ENCODE measurements around the gene PCYT1B. TPM values are rescaled to one million over a fixed set of nuclear protein-coding genes. Genes with fewer than 3 reads are reported as not detected.
"Not testable (repeated sequence)": the region's sequence is repeated elsewhere in the genome, so short reads cannot be mapped to it uniquely, and the experiment has no call there.

Gene PCYT1B
- total RNA-seq, 1 donor from 2014 or later: 22.5 TPM

DNA sequence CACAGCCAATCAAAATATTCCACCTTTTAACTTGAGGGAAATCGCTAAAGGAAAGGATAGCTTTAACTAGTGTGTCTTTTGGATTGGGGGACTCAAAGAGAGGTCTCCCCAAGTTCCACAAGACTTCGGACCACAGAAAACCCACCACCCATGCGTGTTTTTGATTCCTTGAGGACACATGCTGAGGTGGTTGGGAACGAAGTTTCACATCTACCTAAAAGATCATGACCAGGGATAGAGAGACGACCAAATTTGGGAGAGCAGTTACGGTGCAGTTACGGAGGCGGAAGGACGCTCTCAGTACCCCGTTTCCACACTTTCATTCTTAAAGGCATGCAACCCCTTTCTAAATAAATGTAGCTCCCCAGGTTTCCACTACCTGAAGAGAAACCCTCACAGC, 1.1 kb downstream of the PCYT1B start:
- DNase-seq: no peak

DNA sequence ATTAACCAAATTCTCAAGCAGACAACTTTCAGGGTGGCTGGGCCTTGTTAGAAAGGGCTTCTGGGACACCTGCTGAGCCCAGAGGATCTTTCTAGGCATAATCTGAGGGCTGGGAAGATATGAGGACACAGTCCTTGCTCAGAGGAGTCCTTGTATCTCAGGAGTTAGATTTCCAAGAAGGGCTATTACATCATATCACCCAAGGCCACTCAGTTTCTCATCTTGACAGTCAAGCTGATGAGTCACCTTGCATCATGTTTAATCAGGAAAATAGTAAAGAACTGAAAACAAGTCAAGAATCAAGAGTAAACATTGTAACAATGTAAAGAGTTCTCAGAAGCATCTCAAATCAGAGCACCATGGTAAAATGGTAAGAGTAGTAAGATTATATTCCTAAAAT, 4.0 kb downstream of the PCYT1B start:
- DNase-seq: no peak

DNA sequence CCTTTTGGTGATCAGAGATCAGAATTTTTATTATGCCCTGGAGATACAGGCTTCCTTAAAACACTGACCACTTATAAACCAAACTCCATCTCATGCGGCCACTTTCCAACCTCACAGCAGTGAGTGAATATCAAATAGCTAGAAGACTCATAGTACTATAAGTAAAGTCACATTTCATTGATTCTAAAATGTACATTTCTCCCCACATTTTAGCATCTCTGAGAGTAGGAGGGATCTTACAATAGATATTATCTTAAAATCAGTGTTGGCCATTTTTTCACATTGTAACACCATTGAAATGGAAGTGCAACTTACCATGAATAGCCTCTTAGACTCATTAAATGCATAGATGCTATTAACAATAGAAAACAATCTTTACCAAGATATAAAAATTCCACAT, 17.4 kb downstream of the PCYT1B start:
- DNase-seq: no peak

DNA sequence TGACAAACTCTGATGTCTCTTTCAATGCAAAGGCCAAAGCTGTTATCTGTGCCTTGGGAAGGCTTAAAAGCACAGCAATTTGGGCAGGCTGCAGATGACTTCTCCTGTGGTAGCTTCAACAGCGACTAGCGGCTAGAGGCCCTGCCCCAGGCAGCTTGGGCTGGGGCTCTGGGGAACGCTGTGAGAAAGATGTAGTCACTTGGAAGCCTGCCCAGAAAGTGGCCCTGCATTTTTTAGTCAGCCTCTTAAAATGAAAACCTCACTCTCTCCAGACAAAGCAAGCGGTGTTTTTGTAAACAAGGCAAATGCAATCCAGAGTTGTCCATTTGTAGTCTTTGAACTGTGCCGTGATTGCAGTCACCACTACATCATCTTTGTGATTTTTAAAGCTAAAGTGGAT, 27.5 kb downstream of the PCYT1B start:
- DNase-seq: peak; percentile 1

DNA sequence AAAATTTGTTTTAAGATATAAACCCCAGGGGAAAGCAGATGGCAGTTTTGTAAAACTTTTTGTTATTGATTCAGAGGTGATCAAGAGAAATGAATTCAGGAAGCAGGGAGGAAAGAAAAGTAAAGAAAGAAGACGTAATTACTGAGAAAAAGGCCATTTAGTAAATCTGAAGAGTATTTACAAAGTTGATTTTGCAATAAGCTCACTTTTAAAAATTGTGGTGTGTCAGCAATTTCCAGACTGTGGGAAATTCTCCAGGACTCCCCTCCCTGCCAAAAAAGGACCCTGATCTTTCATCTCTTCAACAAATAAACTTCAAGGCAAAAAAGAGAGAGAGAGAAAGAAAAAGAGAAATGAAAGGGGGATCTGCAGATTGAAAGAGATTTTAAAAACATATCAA, 36.6 kb downstream of the PCYT1B start:
- DNase-seq: no peak

DNA sequence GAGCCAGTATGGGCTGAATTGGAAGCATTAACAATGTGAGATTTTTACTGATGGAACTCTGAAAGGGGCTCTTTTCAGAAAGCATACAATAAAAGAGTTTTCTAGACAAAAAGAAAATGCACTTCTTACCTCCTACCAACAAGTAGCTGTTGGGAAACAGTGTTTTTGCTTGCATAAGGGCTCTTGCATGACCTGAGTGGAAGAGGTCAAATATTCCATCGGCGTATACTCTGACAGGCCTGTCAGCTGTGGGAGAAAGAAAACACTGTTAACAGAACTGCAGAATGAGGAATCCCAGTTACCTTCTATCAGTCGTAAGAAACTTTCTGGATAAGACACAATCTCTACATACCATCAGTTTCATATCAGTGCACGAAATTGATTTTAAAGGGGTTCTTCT, 39.5 kb downstream of the PCYT1B start:
- DNase-seq: no peak

DNA sequence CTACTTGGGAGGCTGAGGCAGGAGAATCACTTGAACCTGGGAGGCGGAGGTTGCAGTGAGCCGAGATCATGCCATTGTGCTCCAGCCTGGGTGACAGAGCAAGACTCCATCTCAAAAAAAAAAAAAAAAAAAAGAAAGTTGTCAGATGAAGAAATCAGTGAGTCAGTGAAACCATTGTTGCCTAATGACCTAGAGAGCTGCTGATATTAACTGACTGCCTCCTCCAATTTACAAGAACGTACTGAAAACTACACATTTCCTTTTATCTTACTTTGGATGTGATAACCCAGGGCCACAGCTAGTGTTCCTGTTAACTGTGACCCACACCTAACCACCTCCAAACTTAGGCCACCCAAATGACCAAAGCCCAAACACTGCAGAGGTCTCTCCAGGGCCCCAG, 41.2 kb downstream of the PCYT1B start:
- not testable (repeated sequence) for DNase-seq

DNA sequence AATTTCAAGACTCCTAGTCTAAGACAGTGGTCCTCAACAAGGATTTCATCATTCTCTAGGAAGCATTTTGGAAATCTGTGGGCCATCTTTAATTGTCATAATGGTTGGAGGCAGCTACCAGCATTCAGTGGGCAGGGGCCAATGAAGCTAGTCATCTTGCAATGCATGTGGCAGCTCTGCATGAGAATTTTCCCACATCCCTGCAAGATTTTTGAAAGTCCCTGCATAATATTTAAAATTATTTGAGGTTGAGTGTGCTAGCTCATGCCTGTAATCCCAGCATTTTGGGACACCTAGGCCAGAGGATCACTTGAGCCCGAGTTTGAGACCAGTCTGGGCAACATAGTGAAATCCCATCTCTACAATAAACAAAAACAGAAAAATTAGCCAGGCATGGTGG, 44.0 kb downstream of the PCYT1B start:
- no peak for DNase-seq

DNA sequence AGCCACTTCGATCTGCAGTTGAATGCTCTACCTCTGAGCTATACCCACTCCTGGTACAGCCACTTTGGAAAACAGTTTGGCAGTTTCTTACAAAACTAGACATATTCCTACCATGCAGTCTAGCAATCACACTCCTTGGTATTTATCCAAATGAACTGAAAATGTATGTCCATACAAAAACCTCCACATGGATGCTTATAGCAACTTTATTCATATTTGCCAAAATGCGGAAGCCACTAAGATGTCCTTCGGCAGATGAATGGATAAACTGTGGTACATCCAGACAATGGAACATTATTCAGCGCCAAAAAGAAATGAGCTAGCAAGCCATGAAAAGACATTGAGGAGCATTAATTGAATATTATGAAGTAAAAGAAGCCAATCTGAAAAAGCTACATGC, 45.3 kb downstream of the PCYT1B start:
- DNase-seq: no peak

DNA sequence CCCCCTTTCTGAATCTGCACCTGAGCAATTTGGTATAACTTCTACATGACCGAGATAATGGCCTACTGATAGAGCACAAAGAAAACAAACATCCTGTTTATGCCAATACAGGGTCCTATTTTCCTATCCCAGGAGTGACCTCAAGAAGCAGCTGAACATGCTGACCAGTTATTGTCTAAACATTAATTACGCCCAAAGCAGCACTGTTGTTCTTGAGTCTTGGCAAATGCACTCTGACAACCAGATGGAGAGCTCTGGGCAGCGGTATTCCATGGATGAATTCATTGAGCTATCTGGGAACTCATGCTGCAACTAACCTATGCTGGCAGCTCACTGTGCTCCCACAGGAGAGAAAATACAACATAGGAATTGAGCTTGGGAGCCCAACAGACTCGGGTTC, 52.6 kb downstream of the PCYT1B start:
- DNase-seq: no peak

DNA sequence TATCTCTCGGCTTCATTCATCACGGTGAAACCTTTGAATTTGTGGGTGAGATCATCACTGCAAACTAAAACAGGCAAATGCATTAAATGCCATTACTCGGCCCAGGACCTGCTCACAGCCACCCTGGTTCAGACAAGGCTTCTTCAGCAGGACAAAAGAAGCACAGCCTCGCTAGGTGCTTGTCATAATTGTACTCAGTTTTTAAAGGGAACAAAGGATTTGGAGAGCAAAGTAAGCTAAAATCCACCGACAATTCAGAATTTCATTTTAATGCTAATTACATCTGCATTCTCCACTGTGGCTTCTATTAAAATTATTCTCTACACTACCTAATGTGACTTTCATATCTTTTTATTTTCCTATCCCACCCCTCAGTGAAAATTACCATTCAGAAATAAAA, 57.0 kb downstream of the PCYT1B start:
- DNase-seq: no peak

DNA sequence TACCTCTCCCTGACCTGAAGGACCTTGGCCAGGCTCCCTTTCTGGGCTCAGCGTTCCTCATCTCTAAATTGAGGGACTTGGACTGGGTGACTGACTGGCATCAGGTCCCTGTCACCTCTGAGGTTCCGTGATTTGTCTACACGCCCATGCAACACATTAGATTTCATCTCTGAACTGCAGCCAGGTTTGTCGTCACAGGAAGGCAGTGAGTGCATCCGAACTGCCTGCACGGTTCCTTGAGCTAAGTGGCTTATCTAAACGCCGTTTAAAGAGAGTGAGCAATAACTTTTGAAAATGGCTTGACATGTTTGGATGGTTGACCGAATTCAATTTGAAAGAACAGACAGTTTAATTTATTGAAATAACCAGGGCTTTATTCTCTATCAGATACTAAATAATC, 70.1 kb downstream of the PCYT1B start:
- no peak for DNase-seq

DNA sequence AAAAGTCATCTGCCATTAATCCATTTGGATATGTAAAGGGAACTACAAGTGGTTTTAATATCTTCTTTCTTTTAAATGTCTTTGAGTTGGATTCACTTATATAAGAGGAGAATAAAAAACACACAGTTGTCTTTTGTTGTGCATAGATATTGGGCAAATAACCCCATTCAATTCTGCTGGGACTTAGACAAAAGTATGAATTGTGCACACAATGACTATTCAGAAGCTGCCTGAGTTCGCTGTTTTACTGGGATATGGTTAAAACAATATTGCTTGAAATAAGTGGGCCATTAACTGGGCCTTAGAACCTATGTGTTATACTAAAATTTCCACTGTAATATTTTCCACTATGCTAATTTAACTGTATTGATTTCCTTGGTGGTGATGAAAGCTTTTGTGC, 71.7 kb downstream of the PCYT1B start:
- DNase-seq: no peak

DNA sequence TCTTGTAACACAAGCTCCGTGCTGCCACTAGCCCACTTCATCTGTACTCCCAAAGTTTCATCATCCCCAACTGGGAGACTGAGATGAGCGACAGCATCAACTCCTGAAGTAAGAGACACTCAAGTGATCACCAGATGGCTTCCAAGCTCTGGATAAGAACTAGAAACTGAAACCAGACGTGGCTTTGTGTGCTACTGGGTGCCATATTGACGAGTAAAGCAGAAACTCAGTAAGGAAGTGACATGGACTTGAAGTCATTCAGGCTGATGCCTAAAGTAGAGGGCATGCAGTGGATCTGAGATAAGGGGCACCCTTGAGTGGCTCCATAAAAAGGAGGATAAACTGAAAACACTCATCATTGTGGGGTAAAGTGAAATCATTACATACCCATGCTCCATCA, 72.4 kb downstream of the PCYT1B start:
- no peak for DNase-seq

DNA sequence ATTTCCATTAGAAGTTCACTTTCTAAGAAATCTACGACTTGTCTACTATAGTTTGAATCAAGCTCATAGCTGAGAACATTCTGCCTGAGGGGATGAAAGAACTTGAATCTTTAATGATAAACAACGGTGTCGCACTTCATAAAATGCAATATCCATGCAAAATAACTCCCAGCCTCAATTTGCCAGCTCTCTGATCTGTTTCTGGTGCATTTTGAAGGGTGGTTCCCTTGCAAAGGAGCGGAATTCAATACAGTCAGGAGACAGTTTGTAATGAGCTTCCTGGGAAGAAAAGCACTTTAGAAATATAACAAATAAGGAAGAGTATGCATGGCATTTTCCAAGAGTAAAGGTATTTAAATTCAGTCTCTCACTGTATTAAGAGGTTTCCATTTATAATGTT, 80.0 kb downstream of the PCYT1B start:
- no peak for DNase-seq

DNA sequence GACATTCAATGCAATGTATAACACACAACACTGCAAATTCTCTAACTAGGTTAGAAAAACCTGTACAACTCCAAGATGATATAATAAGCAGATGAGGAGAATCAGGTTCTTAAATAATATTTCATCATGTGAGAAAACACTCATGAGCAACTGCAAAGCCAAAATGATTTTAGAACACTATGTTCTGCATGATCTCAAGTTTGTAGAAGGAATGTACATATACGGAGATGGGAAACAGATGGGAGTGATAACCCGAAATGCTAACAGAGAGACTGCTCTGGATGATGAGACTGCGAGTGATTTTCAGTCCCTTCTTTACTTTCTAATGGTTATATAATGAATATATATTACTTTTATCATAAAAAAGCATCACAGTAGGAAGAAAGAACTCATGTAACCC, 80.9 kb downstream of the PCYT1B start:
- no peak for DNase-seq

DNA sequence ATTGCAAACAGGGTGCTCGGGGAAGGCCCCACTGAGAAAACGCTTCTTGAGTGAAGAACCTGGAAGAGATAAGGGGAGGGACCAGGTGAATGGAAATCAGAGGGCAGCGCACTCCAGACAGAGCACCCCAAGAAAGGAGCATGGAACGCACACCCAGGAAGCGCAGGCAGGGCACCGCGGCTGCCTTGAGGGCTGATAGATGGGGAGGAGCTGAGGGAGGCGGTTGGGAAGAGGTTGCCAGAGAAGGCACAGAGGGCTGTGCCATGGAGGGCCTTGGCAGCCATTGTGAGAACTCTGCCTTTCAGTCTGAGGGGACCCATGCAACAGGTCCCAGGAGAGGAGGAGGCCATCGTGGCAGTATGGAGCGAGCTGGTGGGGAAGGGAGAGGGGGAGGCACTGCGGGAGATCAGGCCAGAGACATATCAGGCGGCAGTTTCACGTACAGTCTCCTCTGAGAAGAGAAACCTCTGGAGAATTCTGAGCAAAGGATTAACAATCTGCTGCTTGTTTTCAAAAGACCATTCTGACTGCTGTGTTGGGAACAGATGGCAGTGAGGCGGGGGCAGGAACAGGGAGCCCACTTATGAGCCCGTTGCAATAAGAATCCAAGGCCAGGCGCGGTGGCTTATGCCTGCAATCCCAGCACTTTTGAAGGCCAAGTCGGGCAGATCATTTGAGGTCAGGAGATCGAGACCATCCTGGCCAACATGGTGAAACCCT, 83.7 kb downstream of the PCYT1B start:
- DNase-seq: no peak

DNA sequence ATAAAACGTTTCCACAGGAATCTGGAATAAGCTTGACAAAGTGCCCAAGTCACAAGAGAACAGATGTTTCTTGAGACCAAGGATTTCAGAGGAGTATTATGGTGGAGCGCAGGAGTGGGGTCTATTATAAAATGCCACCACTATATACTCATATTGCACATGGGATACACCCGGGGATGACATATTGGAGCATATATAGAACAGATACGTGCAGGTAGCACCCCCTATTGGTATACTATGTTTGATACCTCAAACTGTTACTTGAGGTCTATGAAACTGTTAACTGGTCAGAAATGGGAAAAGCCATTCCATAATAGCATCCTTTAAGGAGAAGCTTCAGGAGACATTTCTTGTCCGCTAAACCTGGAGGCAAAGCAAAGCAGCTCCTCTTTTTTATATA, 86.0 kb downstream of the PCYT1B start:
- no peak for DNase-seq

DNA sequence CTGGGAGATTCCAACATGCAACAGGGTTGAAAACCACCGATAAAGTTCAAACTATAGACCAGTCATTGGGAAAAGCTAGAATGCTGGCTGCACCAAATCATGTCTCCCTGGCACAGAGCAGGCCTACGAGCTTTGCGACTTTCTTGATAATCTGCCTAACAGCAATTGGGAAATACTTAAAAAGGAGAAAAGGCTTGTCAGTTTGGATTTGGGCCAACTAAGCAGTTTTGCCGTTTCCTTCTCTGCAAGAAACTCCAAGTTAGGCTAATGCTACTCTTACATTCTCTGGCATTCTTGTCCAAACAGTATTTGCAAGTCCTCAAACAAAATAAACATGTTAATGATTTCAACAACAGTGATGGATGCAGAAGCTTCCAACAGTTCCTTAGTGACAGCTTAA, 94.1 kb downstream of the PCYT1B start:
- DNase-seq: no peak

DNA sequence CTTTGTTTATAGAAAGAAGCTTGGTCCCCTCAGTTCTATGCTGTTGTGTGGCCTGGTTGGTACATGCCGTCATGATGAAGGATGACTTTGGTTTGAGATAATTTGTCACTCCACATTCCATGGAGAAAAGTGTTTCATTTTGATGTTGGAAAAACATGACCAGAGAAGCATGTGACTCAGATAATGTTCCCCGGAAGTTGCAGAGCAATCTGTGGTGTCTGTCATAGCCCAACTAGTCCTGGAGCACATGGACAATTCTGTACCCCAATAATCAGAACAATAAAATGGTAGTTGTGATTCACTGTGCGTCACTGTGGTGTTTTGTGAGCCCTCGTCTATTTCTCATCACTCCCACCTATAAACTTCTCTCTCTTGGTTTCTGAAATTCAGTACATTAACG, 97.0 kb downstream of the PCYT1B start:
- no peak for DNase-seq

DNA sequence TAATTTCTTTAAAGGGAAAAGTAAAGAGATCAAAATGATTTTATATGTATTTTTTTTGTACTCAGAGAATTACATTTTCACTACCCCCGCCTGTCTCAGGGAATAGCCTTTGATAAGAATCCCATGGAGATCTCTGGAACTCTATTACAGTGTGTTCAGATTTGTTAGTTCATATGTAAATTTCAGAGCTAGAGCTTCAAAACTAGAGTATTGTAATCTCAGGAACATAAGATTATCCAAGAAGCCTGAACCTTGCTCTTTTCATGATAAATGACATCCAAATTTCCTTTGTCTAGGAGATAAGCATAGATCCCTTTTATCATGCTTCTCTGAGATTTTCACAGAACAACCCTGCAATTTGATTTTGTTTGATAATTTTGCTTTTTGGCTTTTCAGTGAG, 99.2 kb downstream of the PCYT1B start:
- DNase-seq: no peak

DNA sequence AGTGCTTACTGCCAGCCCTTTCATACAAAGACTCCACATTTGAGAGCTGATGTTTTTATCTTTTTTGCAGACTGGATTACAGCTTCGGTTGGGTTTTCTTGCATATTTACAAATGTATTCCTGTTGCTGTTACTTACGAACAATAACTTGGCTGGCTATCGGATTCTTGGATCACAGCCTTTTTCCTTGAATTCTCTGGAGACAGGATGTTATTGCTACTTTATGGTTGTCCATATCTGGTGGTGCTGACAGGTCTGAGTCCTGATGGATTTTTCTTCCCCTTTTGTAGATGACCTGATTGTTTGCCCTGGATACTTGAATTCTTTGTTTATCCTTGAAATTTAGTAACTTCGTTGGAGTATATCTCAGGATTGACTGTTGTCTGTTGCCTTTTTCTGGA, 104.4 kb downstream of the PCYT1B start:
- DNase-seq: no peak

DNA sequence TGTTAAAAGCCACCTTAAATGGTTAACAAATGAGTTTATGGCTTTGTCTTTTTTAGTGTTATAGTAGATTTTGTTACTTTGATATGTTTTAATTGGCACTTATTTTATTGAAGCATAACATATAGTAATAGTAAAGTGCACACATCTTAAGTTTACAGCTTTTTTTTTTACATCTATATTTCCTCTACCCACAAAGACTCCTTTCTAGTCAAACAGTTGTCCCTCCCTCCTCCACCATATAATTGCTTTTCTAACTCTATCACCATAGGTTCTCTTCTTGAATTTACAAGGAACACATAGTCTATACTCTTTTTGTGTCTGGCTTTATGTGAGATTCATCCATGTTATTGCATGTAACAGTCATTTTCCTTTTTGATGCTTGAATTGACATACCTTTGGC, 110.6 kb downstream of the PCYT1B start:
- no peak for DNase-seq

DNA sequence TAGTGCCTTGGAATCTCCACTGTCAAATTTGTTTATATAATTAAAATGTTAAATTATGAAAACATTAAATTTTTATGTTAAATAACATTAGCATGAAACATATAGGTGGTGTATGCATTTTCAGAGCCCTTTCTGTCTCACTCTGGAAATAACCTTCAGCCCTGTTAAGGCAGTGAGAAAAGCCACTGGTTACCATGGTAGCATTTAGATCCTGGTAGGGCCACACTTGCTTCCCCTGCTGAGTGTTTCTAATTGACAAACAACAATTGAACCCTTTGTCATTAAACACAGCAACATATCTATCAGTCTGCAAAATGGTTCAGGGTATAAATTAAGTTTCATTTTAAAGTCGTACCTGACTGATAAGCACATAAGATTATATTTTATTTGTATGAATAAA, 118.5 kb downstream of the PCYT1B start:
- no peak for DNase-seq

DNA sequence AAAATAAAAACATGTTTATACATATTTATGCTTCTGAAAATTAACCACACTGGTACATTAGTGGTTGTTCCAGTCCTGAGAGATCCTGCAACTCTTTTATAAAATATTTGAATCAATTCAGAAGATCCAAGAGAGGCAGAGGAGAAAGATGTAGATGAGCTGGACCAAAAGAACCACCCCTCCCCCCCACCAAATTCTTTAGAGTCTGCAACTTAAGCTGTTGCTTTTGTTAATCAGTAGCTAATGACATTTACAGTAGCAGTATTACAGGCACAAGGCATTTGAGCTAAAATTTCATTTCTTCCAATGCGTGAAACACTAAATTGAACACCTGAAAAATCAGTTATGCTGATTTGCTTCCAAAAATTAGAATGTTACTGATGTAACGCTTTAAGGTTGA, 120.5 kb downstream of the PCYT1B start:
- DNase-seq: no peak
